Stimulated activated CD4-positive, alpha-beta T cell treated with anti-CD3 and anti-CD28 coated beads, Interleukin-1b, Interleukin-23, amount 100 ng/mL, for 48 hours (primary cell): ENCODE results near the gene ANKS1B.
"Not testable (repeated sequence)": the region's sequence is repeated elsewhere in the genome, so short reads cannot be mapped to it uniquely, and the experiment has no call there.

Experiments used
- DNase-seq: peaks from one replicate; pipeline ENCODE4 v3.0.0-alpha.2; 2020

Gene ANKS1B

GRCh38 chr12:99984271-99985128, at the start of gene ANKS1B:
Gene ANKS1B, minus strand, starts transcription at chr12:99984936. Its CDS starts 699 bp downstream, at chr12:99984237.
- peak; percentile 4 for DNase-seq

- DNase-seq = no peak
Measured at GRCh38 chr12:100031836-100032235, 47.1 kb upstream of the ANKS1B start.

- DNase-seq = no peak
Measured at GRCh38 chr12:100027671-100028070, 42.9 kb upstream of the ANKS1B start.

- DNase-seq = no peak
Measured at GRCh38 chr12:100026241-100026640, 41.5 kb upstream of the ANKS1B start.

DNA sequence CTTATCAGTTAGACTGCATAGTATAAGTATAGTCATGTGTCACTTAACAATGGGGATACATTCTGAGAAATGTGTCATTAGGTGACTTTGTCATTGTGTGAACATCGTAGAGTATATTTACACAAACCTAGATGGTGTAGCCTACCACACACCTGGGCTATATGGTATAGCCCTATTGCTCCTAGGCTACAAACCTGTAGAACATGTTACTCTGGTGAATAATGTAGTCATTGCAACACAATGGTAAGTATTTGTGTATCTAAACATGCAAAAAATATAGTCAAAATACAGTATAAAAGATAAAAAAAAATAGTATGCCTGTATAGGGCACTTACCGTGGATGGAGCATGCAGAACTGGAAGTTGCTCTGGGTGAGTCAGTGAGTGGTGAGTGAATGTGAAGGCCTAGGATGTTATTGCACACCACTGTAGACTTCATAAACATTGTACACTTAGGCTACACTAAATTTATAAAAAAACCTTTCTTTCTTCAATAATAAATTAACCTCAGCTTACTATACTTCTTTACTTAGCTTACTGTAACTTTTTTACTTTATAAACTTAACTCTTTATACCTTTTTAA, 40.3 kb upstream of the ANKS1B start:
- no peak for DNase-seq

DNA sequence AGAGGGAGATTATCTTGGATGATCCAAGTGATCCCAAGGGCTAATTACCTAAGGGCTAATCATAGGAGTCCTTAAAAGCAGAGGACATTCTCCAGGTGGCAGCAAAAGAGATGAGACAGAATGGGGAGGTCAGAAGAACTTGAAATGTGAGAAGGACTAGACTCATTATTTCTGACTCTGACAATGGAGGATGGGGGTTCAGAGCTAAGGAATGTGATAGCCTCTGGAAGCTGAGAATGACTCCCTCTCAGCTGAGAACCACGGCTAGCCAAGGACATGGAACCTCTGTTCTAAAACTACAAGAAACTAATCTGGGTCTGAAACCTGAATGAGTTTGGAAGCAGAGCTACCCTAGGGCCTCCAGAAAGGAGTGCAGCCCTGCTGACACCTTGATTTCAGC, 35.6 kb upstream of the ANKS1B start:
- no peak for DNase-seq

GRCh38 chr12:100017056-100017455, 32.3 kb upstream of the ANKS1B start:
- no peak for DNase-seq

GRCh38 chr12:100016304-100016703, 31.6 kb upstream of the ANKS1B start:
- not testable (repeated sequence) for DNase-seq

DNA sequence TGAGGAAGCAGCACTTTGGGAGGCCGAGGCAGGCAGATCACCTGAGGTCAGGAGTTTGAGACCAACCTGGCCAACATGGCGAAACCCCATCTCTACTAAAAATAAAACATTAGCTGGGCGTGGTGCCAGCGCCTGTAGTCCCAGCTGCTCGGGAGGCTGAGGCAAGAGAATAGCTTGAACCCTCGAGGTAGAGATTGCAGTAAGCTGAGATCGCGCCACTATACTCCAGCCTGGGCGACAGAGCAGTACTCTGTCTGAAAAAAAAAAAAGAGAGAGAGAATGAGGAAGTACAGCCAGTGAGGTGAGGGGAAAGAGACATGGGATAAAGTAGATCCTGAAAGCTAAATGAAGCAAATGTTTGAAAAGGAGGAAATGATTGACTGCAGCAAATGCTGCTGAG, 21.1 kb upstream of the ANKS1B start:
- not testable (repeated sequence) for DNase-seq

- DNase-seq = no peak
Measured at GRCh38 chr12:99997806-99998205, 13.1 kb upstream of the ANKS1B start.

GRCh38 chr12:99996095-99996494, 11.4 kb upstream of the ANKS1B start:
- no peak for DNase-seq

GRCh38 chr12:99985631-99986030, 895 bp upstream of the ANKS1B start:
- no peak for DNase-seq

GRCh38 chr12:99985129-99985570, 414 bp upstream of the ANKS1B start:
- no peak for DNase-seq

DNA sequence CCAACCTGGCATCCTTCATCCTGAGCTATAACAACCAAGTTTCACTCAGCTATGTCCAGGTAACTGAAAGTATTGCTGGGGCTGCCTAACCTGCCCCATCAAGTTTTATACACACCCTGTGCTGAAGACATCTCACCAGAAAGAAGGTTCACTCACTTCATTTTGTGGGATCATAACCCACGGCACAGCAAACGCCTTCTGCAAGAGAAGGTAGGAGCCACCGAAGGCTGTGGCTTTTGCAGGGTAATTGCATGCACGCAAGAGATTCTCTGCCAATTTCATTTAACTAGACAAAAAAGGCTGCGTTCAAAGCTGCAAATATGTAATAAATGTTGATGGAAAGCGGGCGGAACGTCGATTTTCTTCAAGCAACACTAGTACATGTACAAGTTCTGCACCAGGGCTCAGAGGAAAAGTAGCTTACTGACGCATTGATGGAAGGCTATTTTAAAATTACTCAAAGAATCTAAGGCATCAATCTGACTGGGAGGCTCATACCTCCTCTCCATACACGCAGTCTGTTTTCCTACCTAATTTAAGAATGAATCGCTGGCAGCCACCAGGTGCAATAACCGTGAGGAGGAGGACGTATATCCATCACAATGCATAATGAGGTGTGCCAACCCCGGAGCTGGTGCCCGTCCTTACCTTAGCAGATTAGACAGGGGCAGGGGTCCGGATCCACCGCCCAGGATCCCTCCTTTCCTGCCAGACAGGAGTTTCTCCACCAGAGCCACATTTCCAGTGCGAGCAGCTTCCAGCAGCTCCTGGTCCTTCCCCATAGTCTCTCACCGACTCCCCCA, 1.1 kb downstream of the ANKS1B start:
- DNase-seq = peak; percentile 1

- no peak for DNase-seq
Measured at GRCh38 chr12:99981639-99982190, 3.0 kb downstream of the ANKS1B start.

- DNase-seq = no peak
Measured at GRCh38 chr12:99979471-99979870, 5.3 kb downstream of the ANKS1B start.

GRCh38 chr12:99978152-99978551, 6.6 kb downstream of the ANKS1B start:
- no peak for DNase-seq

DNA sequence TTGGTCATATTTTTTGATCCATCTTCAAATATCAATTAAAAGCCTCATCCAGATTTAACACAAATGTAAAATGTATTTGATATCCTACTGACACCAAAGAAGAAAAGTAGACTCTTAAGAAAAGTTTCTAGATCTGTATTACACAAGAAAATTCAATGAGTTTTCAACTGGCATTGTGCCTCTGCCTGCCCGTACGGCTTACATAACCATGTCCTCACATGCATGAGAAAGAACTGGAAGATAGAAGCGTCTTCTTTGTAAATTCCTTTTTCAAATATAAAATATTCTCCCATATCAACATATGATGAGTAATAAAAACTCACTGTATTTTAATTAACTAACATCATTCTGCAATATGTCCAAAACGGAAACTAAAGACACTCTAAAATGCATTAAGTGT, 7.2 kb downstream of the ANKS1B start:
- no peak for DNase-seq

DNA sequence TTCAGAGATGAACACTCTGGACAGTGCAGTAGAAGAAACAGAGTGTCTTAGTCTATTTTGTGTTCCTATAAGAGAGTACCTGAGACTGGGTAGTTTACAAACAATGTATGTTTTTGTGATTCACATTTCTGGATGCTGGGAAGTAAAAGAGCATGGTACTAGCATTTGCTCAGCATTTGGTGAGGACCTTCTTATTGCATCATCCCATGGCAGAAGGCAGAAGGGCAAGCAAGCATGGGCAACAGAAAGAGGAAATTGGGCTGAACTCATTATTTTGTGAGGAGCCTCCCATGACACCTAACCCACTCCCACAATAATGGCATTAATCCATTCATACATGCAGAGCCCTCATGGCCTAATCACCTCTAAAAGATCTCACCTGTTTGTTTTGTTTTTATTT, 8.0 kb downstream of the ANKS1B start:
- no peak for DNase-seq

DNA sequence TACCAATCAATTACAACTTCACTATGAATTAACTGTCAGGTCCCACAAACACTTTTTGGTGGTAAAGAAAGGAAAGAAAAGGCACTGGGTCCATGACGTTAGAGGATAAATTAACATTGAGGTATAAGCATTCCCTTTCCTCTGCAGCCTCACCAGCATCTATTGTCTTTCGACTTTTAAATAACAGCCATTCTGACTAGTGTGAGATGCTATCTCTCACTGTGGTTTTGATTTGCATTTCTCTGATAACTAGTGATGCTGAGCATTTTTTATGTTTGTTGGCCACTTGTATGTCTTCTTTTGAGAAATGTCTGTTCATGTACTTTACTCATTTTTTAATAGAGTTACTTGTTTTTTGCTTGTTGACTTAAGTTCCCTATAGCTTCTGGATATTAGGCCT, 9.4 kb downstream of the ANKS1B start:
- no peak for DNase-seq

GRCh38 chr12:99974146-99974545, 10.6 kb downstream of the ANKS1B start:
- DNase-seq = no peak

DNA sequence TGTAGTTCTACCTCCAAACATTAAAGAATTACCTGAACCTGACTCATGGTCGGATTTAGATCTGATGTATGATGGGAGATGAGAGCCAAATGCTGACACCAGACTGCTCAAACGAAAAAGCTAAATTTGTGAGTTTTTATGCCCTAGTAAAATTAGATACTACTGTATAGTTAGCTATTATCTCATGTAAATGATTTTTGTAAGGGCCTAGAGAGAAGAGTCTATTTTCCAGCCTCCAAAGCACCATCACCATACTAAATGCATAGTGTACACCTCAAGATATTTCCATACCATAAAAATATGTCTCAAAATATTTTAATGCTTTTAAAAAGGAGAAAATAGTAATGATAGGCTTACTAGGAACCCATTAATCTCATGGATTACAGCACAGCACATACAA, 18.3 kb downstream of the ANKS1B start:
- DNase-seq = no peak

GRCh38 chr12:99960311-99960710, 24.4 kb downstream of the ANKS1B start:
- DNase-seq = no peak
